HepG2 (cell line): Measurements from ENCODE around the gene FAM120C.

Experiments used
- CTCF ChIP-seq: sonication (generic); formaldehyde crosslinking; IDR thresholded peaks from 2 replicates; pipeline ENCODE4 v1.5.0; 2020; ENCODE audit warnings: mild to moderate bottlenecking, missing genetic modification reagents, moderate library complexity
- SKIL ChIP-seq: sonication (generic); formaldehyde crosslinking; IDR thresholded peaks from 2 replicates; pipeline ENCODE4 v1.8.0; 2022; ENCODE audit warnings: missing genetic modification reagents, mild to moderate bottlenecking, moderate library complexity, borderline replicate concordance
- TARDBP ChIP-seq: sonication (generic); formaldehyde crosslinking; IDR thresholded peaks from 2 replicates; pipeline ENCODE4 v1.8.0; 2022; ENCODE audit warnings: mild to moderate bottlenecking, missing genetic modification reagents
- ZFX ChIP-seq: sonication (generic); formaldehyde crosslinking; IDR thresholded peaks from 2 replicates; pipeline ENCODE4 v1.4.0; 2020; ENCODE audit warnings: mild to moderate bottlenecking, low read depth, missing genetic modification reagents, moderate library complexity

GRCh38 chrX:54048412-54048811 is 134.6 kb downstream of the FAM120C start:
- TF ChIP-seq CTCF (CRISPR knock-in tag): no peak
- TF ChIP-seq SKIL (CRISPR knock-in tag): no peak
- TF ChIP-seq TARDBP (CRISPR knock-in tag): no peak
- no peak for TF ChIP-seq ZFX (CRISPR knock-in tag)
